Measurements from ENCODE around the gene SPATA46. TPM values are rescaled to one million over a fixed set of nuclear protein-coding genes. Genes with fewer than 3 reads are reported as not detected.
A peak's percentile ranks its signal among the peaks of the same experiment; 100 is the strongest.

The SPATA46 gene
- total RNA-seq, 1 donor from 2014 or later: not detected

DNA sequence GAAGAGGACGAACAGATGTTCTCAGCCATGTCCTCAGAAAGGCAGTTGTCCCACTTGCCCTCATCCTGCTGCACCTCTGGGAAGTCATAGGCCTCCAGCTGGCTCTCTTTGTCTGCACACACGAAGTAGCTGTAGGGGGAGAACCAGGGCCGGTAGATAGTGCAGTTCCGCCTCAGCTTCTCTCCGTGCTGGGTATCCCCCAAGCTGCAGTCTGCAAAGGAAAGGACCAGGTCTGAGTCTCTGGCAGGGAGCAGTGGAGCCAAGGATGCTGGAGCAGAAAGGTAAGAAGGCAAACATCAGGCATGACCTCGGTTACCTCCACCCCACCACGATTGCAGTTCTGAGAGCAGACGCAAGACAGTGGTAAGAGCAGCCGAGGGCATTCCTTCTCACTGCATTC is 2.2 kb downstream of the SPATA46 start:
- Mint-ChIP-seq H3K27me3 (ENCODE audit: low read depth) (no peaks in the 10 kb centered on the region), H3K36me3 (ENCODE audit: low read depth) (no peaks in the 10 kb centered on the region), H3K4me3 (no peak overlapping the region), H3K27ac (ENCODE audit: unreplicated experiment) (peak overlapping the region; percentile 35), H3K9me3 (no peaks in the 10 kb centered on the region), H3K4me1 (peaks cover 5% of the 10 kb centered on the region)
- TF ChIP-seq, protein P1, sequence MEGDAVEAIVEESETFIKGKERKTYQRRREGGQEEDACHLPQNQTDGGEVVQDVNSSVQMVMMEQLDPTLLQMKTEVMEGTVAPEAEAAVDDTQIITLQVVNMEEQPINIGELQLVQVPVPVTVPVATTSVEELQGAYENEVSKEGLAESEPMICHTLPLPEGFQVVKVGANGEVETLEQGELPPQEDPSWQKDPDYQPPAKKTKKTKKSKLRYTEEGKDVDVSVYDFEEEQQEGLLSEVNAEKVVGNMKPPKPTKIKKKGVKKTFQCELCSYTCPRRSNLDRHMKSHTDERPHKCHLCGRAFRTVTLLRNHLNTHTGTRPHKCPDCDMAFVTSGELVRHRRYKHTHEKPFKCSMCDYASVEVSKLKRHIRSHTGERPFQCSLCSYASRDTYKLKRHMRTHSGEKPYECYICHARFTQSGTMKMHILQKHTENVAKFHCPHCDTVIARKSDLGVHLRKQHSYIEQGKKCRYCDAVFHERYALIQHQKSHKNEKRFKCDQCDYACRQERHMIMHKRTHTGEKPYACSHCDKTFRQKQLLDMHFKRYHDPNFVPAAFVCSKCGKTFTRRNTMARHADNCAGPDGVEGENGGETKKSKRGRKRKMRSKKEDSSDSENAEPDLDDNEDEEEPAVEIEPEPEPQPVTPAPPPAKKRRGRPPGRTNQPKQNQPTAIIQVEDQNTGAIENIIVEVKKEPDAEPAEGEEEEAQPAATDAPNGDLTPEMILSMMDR (conservative IDR thresholded peaks at IDR 0.05): no peak
- no peak for DNase-seq (ENCODE audit: low read depth, low spot score)

DNA sequence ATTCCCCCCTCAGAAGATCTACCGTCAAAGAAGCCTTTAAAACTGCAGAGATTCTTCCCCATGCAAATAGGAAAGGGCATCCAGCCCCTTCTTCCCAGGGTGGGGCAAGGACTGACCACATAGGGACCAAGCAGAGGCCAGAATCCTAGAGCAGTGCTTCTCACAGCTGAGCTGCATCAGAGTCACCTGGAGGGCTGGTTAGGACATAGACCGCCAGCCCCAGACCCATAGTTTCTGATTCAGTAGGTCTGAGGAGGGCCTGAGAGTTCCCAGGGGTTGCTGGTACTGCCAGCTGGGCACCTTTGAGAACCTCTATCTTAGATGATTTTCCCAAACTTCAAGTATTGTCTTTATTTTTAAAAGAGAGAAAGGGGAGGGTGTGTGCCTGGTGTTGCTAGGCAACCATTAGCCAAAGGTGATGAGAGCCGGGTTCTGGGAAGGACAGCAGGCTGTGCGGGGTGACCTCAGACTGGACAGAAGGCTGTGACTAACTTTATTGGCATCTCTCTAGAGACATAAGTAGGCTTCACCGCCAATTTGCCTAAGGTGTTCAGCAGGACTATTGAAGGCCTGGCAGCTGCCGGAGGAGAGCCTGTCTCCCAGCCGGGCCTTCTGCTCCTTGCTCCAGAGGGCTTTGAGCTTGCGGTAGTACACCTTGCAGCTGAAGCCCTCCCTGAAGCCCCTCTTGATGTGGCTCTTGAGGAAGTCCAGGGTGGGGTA is 3.0 kb downstream of the SPATA46 start:
- H3K36me3 Mint-ChIP-seq (ENCODE audit: low read depth): no peaks in the 10 kb centered on the region
- H3K9me3 Mint-ChIP-seq: no peaks in the 10 kb centered on the region
- H3K4me3 Mint-ChIP-seq: no peak overlapping the region
- H3K4me1 Mint-ChIP-seq: peaks cover 5% of the 10 kb centered on the region
- H3K27me3 Mint-ChIP-seq (ENCODE audit: low read depth): no peaks in the 10 kb centered on the region
- no peak overlapping the region for H3K27ac Mint-ChIP-seq (ENCODE audit: unreplicated experiment)
- no peak for DNase-seq (ENCODE audit: low read depth, low spot score)
- TF ChIP-seq, protein P1 (conservative IDR thresholded peaks at IDR 0.05): no peak

DNA sequence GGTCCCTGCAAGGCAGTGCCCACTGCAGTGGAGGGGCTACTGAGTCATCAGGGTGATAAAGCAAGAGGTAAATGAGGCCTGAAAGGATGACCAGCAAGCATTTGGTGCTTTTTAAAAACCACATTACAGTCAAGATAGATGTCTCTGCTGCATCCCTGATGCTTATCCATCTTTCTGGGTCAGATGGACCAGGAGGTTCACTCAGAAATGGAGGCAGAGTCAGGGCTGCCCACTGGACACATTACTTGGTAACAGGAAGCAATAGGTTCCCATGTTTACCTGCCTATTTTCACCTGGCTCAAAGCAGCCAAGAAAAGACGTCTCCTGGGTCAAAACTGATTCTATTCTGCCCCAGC is 3.6 kb downstream of the SPATA46 start:
- H3K4me1 Mint-ChIP-seq: peaks cover 5% of the 10 kb centered on the region
- no peaks in the 10 kb centered on the region for H3K9me3 Mint-ChIP-seq
- no peak for DNase-seq (ENCODE audit: low read depth, low spot score)
- H3K27me3 Mint-ChIP-seq (ENCODE audit: low read depth): no peaks in the 10 kb centered on the region
- H3K4me3 Mint-ChIP-seq: no peak overlapping the region
- no peaks in the 10 kb centered on the region for H3K36me3 Mint-ChIP-seq (ENCODE audit: low read depth)
- peak overlapping the region; percentile 72 for H3K27ac Mint-ChIP-seq (ENCODE audit: unreplicated experiment)
- TF ChIP-seq, protein P1 (conservative IDR thresholded peaks at IDR 0.05): no peak

DNA sequence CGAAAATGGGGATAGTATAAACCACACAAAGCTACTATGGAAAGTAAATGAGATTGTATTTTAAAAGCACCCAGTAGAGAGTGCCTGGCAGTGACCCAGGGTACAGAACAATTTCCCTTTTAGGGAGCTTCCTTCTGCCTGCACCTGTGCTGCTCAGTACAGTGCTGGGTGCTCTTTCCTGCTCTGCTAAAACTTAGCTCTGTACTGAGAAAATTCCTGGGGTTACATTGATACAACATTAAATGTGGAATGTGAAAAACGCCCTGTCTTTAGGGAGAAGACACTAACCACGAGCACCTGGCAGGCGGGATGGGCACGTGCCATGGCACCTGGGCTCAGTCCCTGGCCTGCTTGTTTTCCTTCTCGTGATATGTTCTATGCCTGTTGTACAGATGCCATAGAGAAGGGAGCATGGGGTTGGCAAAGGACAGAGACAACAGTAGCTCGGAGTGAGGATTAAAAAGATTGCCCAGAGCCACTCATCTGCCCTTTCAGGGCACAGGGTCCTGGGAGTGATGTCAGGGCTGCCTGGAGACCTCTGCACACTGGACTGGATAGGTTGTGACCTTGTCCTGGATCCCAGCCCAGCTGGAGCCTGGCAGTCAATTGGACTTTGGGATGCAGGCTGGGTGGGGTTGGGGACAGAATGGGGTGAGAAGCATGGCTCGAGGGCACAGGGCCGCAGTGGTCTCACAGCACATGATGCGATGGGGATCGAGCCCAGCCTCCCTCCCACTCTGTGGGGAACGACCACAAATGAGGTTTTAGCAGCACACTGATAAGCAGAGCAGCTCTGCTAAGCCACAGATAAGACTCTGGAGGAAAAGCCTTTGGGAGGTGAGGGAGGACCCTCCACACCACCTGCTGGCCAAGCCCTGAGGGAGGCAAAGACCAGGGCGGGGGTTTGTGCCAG is 4.2 kb downstream of the SPATA46 start:
- Mint-ChIP-seq H3K4me1 (peaks cover 5% of the 10 kb centered on the region), H3K27ac (ENCODE audit: unreplicated experiment) (peak overlapping the region; percentile 90), H3K4me3 (no peak overlapping the region), H3K27me3 (ENCODE audit: low read depth) (no peaks in the 10 kb centered on the region), H3K9me3 (no peaks in the 10 kb centered on the region), H3K36me3 (ENCODE audit: low read depth) (no peaks in the 10 kb centered on the region)
- TF ChIP-seq, protein P1 (conservative IDR thresholded peaks at IDR 0.05): no peak
- no peak for DNase-seq (ENCODE audit: low read depth, low spot score)

DNA sequence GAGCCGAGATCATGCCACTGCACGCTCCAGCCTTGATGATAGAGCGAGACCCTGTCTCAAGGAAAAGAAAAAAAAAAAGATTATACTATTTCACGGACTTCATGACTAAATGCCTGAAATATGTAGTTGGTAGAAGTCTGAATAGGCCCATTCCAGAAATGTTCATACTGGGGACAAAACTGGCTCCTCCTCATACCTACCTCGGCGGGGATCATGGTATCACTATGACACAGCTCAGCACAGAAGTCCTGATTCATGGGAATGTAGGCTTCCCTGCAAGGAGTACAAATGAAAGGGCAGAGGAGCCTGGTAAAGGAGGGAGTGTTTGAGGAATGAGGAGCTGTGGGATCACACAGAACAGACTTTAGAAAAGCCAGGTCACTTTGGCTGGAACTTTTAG is 5.0 kb downstream of the SPATA46 start:
- H3K9me3 Mint-ChIP-seq: no peaks in the 10 kb centered on the region
- no peaks in the 10 kb centered on the region for H3K27me3 Mint-ChIP-seq (ENCODE audit: low read depth)
- H3K27ac Mint-ChIP-seq (ENCODE audit: unreplicated experiment): no peak overlapping the region
- no peak for DNase-seq (ENCODE audit: low read depth, low spot score)
- TF ChIP-seq, protein P1 (conservative IDR thresholded peaks at IDR 0.05): no peak
- no peak overlapping the region for H3K4me3 Mint-ChIP-seq
- no peaks in the 10 kb centered on the region for H3K36me3 Mint-ChIP-seq (ENCODE audit: low read depth)
- H3K4me1 Mint-ChIP-seq: peaks cover 5% of the 10 kb centered on the region

Measured in neural crest cell (in vitro differentiated cells).